Measurements from ENCODE around the gene ELF2.
"Not testable (repeated sequence)": the region's sequence is repeated elsewhere in the genome, so short reads cannot be mapped to it uniquely, and the experiment has no call there.

Gene ELF2

GRCh38 chr4:139177049-139177868 lies at the start of gene ELF2:
TSS of gene ELF2 (minus strand) at chr4:139177218. CDS start at chr4:139137701, 39,517 bp downstream.
- peak; percentile 73 for DNase-seq (ENCODE audit: low read depth)

GRCh38 chr4:139223682-139224317 lies 46.8 kb upstream of the ELF2 start:
- DNase-seq (ENCODE audit: low read depth) = peak; percentile 1

GRCh38 chr4:139222215-139222614 lies 45.2 kb upstream of the ELF2 start:
- DNase-seq (ENCODE audit: low read depth) = no peak

GRCh38 chr4:139221687-139222086 lies 44.7 kb upstream of the ELF2 start:
- DNase-seq (ENCODE audit: low read depth) = no peak

- DNase-seq (ENCODE audit: low read depth) = no peak
Observed at GRCh38 chr4:139219450-139220055, 42.5 kb upstream of the ELF2 start.

- no peak for DNase-seq (ENCODE audit: low read depth)
Observed at GRCh38 chr4:139214039-139214534, 37.1 kb upstream of the ELF2 start.

GRCh38 chr4:139213633-139214032 lies 36.6 kb upstream of the ELF2 start:
- DNase-seq (ENCODE audit: low read depth) = not testable (repeated sequence)

GRCh38 chr4:139212900-139213299 lies 35.9 kb upstream of the ELF2 start:
- DNase-seq (ENCODE audit: low read depth) = no peak

- no peak for DNase-seq (ENCODE audit: low read depth)
Observed at GRCh38 chr4:139210486-139210885, 33.5 kb upstream of the ELF2 start.

GRCh38 chr4:139209470-139210063 lies 32.5 kb upstream of the ELF2 start:
- DNase-seq (ENCODE audit: low read depth) = no peak

- DNase-seq (ENCODE audit: low read depth) = no peak
Observed at GRCh38 chr4:139208404-139208945, 31.5 kb upstream of the ELF2 start.

- DNase-seq (ENCODE audit: low read depth) = no peak
Observed at GRCh38 chr4:139207873-139208403, 30.9 kb upstream of the ELF2 start.

- no peak for DNase-seq (ENCODE audit: low read depth)
Observed at GRCh38 chr4:139207247-139207646, 30.2 kb upstream of the ELF2 start.

GRCh38 chr4:139202991-139203390 lies 26.0 kb upstream of the ELF2 start:
- DNase-seq (ENCODE audit: low read depth) = no peak

GRCh38 chr4:139200506-139200905 lies 23.5 kb upstream of the ELF2 start:
- no peak for DNase-seq (ENCODE audit: low read depth)

GRCh38 chr4:139200102-139200501 lies 23.1 kb upstream of the ELF2 start:
- DNase-seq (ENCODE audit: low read depth) = no peak

GRCh38 chr4:139197214-139197613 lies 20.2 kb upstream of the ELF2 start:
- DNase-seq (ENCODE audit: low read depth) = not testable (repeated sequence)

- no peak for DNase-seq (ENCODE audit: low read depth)
Observed at GRCh38 chr4:139196462-139196861, 19.4 kb upstream of the ELF2 start.

GRCh38 chr4:139191373-139191772 lies 14.4 kb upstream of the ELF2 start:
- DNase-seq (ENCODE audit: low read depth) = no peak

GRCh38 chr4:139189972-139190371 lies 13.0 kb upstream of the ELF2 start:
- no peak for DNase-seq (ENCODE audit: low read depth)

GRCh38 chr4:139189417-139189749 lies 12.4 kb upstream of the ELF2 start:
- no peak for DNase-seq (ENCODE audit: low read depth)

Measured in activated T-cell treated with anti-CD3 and anti-CD28 coated beads for 48 hours (primary cell).